Tibial artery (tissue), 4 donors: ENCODE data around the gene CSRNP2.
A peak's percentile ranks its signal among the peaks of the same experiment; 100 is the strongest.

ENCODE experiments used
- DNase-seq, 2 donors: peaks; one replicate each; pipeline ENCODE4 v3.0.0-alpha.2; 2019
- H3K27ac ChIP-seq, 2 donors: fragments of 200-600 bp; sonication (generic) in 1 of 2; 1 replicate in 1 of 2; 2 replicates in 1 of 2; pipeline ENCODE4 v1.5.1; 2018 to 2019; ENCODE audit warnings: mild to moderate bottlenecking in 1 of 2
- H3K27me3 ChIP-seq, 2 donors: fragments of 200-600 bp; sonication (generic) in 1 of 2; one replicate each; pipeline versions ENCODE4 v1.5.1 to v1.6.0; 2016 to 2019
- H3K36me3 ChIP-seq, 3 donors: fragments of 200-600 bp; sonication (generic) in 2 of 3; one replicate each; pipeline ENCODE4 v1.5.1; 2016 to 2019; ENCODE audit warnings: mild to moderate bottlenecking in 2 of 3
- H3K4me1 ChIP-seq, 4 donors: fragments of 200-600 bp; sonication (generic) in 2 of 4; 1 replicate in 3 of 4; 2 replicates in 1 of 4; pipeline ENCODE4 v1.5.1; 2016 to 2019
- H3K4me3 ChIP-seq, 2 donors: fragments of 200-600 bp; sonication (generic) in 1 of 2; 1 replicate in 1 of 2; 2 replicates in 1 of 2; pipeline ENCODE4 v1.5.1; 2018 to 2019; ENCODE audit warnings: mild to moderate bottlenecking in 2 of 2
- H3K9me3 ChIP-seq, 3 donors: fragments of 200-600 bp; sonication (generic) in 1 of 3; one replicate each; pipeline ENCODE4 v1.5.1; 2016 to 2019
- CTCF ChIP-seq, 2 experiments: fragments of 200-600 bp in 1 of 2; fragments of 450-650 bp in 1 of 2; IDR thresholded peaks; one replicate each; pipeline ENCODE4 v1.5.1; 2017 to 2019; ENCODE audit warnings: antibody characterized with exemption in 2 of 2, mild to moderate bottlenecking in 1 of 2, moderate library complexity in 1 of 2
- intact Hi-C: fragments of 100-400 bp; cut with DNase I; formaldehyde crosslinking; loops from one replicate; pipeline ENCODE4 v1.15.0; 2023; ENCODE audit warnings: low total_unique reads

Gene CSRNP2

GRCh38 chr12:51027342-51027835, 56.0 kb downstream of the CSRNP2 start:
- TF ChIP-seq CTCF (IDR thresholded peaks at IDR 0.05): no peak
- DNase-seq: no peak
- no peaks in the 10 kb centered on the region for H3K36me3 ChIP-seq
- H3K4me1 ChIP-seq: peaks cover 0 to 28% (median 16%) of the 10 kb centered on the region in 4 donors
- no peaks in the 10 kb centered on the region for H3K9me3 ChIP-seq
- H3K27me3 ChIP-seq: no peaks in the 10 kb centered on the region
- H3K4me3 ChIP-seq: no peak overlapping the region
- intact Hi-C loops: no loop called here
- no peak overlapping the region for H3K27ac ChIP-seq

DNA sequence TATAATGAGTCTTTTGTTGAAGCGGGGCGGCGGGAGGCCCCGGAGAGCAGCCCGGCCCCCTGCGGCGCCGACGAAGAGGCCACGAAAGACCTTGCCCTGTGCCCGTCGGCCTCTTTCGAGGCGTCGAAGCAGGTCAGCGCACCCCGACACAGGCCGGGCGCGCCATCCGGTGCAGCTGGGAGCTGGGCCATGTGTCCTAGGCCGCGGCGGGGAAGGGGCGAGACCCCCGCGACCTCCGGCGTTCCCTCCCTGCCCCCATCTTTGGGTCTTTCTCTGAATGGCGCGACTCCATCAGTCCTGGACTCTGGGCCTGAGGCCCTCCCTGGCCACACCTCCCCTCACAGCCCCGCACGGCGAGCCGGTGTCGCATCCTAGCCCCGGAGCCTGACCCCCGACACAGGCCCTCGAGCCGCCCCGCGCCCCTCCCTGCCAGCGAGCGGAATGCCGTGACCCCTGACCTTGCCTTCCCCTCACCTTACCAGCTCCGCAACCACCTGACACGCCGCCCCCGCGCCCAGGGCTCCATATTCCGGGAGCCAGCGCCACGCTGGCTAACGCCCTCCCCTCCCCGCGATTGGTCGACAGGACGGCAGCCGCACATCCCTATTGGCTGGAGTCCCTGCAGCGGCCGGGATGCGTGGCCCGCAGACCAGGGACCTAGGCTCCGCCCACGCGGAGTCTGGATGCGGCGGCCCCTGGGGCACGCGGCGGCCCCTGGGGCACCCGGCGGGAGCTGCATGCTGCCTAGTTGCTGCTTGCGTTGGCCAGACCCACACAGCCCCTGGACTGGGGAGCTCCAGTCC, 57.4 kb downstream of the CSRNP2 start, which contains the start of gene SLC11A2:
Gene SLC11A2, minus strand, starts transcription at position 549 of the 803 bp plus-strand sequence. CDS start 15,656 bp downstream, outside the sequence.
- Histone ChIP-seq H3K36me3 (no peaks in the 10 kb centered on the region), H3K4me3 (peak within 1 kb of the TSS; percentile 68 to 93), H3K9me3 (no peaks in the 10 kb centered on the region), H3K27ac (peak within 1 kb of the TSS; percentile 84 to 94), H3K27me3 (no peaks in the 10 kb centered on the region), H3K4me1 (peaks cover 0 to 34% (median 21%) of the 10 kb centered on the region in 4 donors)
- DNase-seq: peak; percentile 96 to 97
- intact Hi-C loops: no loop called here
- TF ChIP-seq CTCF (IDR thresholded peaks at IDR 0.05): peak in 1 of 2 experiments; percentile 12

DNA sequence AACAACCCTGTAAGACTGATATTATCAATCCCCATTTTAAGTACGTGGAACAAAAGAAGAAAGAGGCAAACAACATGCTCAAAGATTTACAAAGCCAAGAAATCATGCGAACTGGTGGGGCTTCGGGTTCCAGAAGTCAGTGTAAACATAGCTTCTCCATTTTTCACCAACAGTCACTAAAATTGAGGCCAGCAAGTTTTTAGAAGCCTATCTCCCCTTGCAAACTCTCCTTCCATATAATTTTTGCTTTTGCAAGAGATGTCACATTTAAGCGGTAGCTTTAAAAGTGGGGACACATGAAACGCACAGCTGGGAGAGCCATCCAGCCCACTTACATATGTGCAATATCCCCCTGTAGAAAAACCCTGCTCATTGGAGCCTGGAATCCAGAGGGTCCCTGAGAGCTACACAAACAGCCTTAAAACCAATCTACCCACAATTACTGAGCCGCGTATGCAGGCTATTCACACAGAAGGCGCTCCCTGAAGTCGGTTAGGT, 58.0 kb downstream of the CSRNP2 start:
- DNase-seq: no peak
- Histone ChIP-seq H3K36me3 (no peaks in the 10 kb centered on the region), H3K27me3 (no peaks in the 10 kb centered on the region), H3K27ac (peak overlapping the region; percentile 84 to 94), H3K9me3 (no peaks in the 10 kb centered on the region), H3K4me3 (peak overlapping the region; percentile 68 to 93), H3K4me1 (peaks cover 0 to 38% (median 22%) of the 10 kb centered on the region in 4 donors)
- no peak for TF ChIP-seq CTCF (IDR thresholded peaks at IDR 0.05)
- intact Hi-C loops: no loop called here

GRCh38 chr12:51023625-51024382, 59.6 kb downstream of the CSRNP2 start:
- DNase-seq: no peak
- peaks cover 0 to 39% (median 22%) of the 10 kb centered on the region in 4 donors for H3K4me1 ChIP-seq
- no peaks in the 10 kb centered on the region for H3K27me3 ChIP-seq
- H3K27ac ChIP-seq: peak overlapping the region; percentile 84 to 94
- intact Hi-C loops: no loop called here
- peak overlapping the region; percentile 68 to 93 for H3K4me3 ChIP-seq
- TF ChIP-seq CTCF (IDR thresholded peaks at IDR 0.05): no peak
- H3K9me3 ChIP-seq: no peaks in the 10 kb centered on the region
- H3K36me3 ChIP-seq: no peaks in the 10 kb centered on the region

DNA sequence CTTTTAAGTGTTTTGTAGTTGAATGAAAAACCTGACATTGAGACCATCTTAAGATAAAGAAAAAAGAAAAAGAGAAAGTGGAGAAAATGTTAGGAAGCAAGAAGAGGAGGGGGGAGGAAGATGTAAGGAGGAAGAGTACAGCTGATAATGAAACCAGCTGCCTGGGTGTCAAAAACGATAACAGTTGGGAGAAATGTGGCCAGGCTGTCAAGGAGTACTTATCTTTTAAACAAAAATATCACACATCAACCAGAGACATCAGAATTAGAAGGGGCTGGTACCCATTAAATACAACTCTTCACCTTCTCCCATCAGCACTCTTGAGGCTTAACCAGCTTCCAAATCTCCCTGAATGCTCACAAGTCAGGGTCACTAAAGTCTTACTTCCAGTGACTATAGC, 61.7 kb downstream of the CSRNP2 start:
- H3K27ac ChIP-seq: peak overlapping the region in 1 of 2 donors; percentile 13
- TF ChIP-seq CTCF (IDR thresholded peaks at IDR 0.05): no peak
- H3K36me3 ChIP-seq: no peaks in the 10 kb centered on the region
- no peaks in the 10 kb centered on the region for H3K9me3 ChIP-seq
- H3K27me3 ChIP-seq: no peaks in the 10 kb centered on the region
- H3K4me3 ChIP-seq: no peak overlapping the region
- DNase-seq: no peak
- H3K4me1 ChIP-seq: peaks cover 0 to 39% (median 22%) of the 10 kb centered on the region in 4 donors
- intact Hi-C loops: no loop called here
